ENCODE measurements around the gene HMCN2.
"Not testable (repeated sequence)": the region's sequence is repeated elsewhere in the genome, so short reads cannot be mapped to it uniquely, and the experiment has no call there.

HMCN2 gene

DNA sequence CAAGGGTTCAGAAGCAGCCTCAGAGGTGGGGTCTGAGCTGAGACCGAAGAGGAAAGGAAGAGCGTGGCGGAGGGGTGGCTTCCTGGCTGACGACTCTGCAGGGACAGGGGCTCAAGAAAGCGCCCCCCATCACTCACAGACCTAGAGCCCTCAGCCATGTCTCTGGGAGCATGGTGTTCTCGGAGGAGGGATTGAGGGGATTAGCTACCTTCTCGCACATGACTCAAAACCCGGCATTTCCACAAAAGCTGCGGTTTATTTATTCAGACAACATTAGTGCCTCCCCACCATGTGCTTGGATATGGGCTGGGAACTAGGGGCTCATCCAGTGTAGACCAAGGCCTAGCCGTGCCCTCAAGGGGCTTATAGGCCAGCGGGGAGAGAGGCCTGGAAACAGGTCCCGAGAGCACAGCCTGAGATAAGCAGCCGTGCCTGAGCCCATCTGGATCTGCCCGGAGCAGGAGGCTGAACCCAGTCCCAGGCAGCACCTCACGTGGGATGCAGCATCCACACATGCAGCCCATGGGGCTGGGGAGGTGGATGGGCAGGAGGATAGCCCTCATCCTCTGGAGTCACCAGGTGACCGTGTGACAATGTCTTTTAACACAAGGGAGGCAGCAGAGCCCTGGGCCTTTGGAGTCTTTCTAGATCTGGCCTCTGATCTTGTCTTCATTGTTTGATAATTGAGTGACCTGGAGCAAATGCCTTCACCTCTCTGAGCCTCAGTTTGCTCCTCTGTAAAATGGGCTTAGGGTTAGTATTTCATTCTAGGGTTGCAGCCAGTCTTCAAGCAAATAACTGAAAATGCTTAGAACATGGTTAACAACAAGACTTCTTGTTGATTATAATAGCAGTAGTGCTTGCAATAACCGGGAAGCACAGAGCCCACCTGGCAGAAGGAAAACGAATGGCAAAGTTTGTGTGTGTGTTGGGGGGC is 878 bp upstream of the HMCN2 start:
- no peak for DNase-seq

DNA sequence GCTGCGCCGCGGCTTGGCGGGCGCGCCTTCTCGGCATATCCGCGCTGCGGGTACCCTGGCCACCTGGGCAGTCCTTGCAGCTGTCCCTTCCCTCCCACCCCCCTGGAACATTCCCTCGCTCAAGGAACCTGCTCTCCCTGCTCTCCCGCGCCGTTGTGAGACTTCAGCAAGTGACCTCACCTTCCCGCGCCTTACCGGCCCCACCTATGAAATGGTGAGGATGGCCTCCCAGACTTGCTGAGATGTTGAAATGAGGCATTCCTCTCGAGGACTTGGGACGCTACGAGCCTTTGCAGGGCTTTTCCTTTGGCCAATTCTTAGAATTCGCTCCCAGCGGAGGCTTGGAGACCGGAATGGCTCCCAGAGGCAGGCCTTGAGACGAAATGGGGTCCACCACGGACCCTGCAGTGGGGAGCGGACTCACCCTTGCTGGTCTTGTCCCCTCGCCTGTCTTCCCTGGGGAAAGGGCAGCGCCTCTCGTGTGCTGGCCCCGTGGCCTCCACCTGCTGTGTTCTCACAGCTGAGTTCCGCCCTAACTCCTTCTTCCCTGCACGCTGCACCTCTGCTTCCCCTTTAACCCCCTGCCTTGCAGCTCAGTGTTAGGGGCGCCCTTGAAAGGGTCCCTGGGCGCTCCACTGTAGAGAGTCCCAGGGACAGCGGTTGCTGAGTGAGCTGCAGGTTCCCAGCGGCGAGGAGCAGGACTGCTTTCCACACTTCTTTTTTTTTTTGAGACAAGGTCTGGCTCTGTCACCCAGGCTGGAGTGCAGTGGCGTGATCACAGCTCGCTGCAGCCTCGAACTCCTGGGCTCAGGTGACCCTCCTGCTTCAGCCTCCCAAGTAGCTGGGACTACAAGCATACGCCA is 907 bp downstream of the HMCN2 start:
- no peak for DNase-seq

DNA sequence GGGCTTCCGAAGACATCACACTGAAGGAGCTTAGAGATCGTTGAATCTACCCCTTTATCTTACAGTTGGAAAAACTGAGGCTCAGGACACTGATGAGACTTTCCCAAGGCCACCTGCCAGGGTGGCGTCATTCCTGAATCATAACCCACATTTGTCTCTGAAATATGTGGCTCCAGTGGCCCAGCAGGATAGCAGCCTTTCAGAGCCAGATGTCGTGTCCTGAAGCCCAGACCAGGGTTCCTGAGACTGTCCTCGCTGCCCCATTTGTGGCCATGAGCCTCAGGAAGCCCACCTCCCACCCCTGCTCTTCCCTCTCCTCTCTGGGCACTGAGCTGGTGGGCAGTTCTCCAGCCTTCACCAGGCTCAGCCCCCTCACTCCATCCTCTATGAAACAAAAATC is 2.4 kb downstream of the HMCN2 start:
- no peak for DNase-seq

DNA sequence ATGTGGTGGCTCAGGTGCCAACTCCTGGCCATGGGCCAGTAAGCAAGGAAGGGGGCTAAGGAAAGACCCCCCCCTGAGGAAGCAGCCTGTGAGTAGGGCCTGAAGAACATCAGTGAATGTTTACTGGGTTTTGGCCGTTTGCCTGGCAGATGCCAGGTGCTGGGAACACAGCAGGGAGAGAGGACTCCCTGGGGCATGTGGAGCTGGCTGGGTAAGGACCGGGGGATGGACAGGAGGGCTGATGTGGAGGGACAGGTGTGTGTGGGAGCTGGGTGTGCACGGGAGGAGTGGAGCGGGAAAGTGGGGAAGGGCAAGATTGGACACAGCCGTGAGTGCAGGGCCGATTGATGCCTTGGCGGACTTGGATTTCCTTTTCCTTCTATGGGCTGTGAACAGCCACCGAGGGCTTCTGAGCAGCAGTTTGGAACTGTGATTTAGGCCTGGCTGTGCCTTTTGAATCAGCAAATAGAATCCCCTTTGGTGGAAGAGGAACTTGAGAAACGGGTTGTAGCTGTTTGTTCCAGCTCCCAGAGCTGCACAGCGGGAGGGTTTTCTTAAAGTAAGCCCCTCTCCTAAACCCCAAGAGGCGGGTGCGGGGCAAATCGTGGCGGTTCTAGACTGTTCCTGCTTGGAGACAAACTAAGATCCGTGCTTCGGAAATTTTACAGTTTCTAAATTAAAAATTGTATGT is 3.1 kb downstream of the HMCN2 start:
- no peak for DNase-seq

DNA sequence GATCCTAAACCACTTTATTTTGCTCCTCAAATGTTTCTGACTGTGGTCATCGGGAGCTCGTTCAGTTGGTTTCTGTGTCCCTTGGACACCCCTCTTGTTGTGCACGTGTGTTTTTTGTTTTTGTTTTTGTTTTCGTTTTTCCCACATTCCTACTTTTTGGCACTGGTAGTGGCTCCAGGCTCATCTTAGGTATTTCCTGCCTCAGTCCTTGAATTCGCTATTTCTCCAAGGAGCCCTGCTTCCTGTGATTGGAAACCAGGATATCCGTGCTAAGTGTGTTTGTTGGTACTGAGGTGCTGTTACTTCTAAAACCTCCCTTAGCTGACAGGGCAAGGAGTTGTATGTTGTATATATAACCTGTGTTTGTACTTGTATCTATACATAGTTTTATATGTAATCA is 5.9 kb downstream of the HMCN2 start:
- no peak for DNase-seq

DNA sequence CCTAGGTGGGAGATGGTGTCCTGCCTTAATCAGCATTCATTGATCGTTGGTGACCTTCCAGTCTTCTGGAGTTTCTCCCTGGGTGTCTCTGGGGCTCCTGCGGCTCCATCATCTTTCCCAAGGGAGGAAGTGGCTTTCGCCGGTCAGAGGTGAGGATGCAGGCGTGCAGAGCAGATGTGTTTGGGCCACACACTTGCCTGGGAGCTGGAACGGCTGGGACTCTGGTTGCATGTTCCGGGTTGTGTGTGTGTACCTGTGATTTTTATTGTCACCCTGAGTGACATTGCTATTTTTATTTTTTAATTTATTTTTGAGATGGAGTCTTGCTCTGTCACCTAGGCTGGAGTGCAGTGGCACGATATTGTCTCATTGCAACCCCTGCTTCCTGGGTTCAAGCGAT is 9.6 kb downstream of the HMCN2 start:
- no peak for DNase-seq

DNA sequence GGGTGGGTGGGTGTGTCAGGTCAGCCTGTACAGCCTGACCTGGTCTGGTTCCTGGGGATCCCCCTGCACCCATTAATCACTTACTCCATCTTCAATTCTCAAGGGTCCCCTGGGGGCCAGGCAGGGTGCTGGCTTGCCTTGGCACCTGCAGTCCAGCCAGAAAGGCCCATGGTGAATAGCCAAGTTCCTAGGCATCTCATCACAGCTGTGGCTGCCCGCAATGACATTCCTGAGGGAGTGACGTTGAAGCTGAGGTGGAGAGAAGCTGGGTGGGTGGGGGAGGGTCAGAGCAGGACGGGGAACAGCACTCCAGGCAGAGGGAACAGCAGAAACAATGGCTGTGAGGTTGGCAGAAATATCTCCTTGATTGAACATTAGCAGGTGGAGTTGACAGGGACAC is 10.6 kb downstream of the HMCN2 start:
- no peak for DNase-seq

DNA sequence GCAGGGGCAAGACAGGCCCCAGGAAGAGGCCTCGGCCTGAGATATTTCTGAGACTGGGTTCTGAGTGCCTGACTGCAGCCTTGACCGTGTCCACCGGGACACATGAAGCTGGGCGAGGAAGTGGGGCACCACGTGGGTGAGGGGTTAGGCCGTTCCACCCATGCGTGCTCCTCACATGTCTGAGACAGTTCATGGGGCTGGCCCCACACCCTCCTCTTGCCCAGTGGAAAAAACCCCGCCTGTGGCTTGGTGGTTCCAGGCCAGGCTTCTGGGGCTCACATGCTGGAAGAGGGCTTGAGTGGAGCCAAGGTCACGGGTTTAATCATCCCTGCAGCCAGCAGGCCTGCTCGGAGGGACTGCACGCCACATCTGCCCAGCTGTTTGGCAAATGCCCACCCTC is 11.4 kb downstream of the HMCN2 start:
- DNase-seq: no peak

DNA sequence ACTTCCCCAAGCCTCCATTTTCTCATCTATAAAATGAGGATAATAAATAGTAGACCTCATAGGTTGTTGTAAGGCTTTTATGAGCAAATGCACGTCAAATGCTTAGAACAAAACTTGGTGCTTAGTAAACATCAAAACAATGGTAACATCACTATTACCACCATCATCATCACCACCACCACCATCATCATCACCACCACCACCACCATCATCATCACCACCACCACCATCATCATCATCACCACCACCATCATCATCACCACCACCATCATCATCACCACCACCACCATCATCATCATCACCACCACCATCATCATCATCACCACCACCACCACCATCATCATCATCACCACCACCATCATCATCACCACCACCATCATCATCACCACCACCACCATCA is 12.0 kb downstream of the HMCN2 start:
- DNase-seq: not testable (repeated sequence)

DNA sequence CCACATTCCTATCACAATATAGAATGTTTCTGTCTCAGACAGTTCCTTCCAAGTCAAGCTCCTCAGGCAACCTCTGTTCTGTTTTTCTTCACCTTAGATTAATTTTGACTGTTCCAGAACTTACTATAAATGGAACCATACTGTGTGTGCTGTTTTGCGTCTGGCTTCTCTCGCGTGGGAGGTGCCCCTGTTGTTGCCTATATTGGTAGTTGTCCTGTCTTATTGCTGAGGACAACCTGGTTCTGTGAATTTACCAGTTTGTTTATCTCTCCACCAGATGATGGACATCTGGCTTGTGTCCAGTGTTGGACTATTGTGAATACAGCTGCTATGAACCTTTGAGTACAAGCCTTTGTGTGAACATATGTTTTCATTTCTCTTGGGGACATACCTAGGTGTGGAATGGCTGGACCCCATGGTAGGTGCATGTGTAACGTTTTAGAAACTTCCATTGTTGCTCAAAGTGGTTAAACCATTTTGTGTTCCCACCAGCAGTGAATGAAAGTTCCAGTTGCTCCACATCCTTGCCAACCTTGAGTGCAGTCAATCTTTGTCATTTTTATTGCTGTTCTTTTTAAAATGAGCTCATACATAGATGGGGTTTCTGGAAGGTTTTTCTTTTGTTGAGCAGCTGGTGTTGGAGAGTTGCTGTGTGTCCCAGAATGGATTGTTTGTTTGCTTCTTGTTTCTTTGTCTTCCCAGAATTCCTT is 18.1 kb downstream of the HMCN2 start:
- DNase-seq: no peak

DNA sequence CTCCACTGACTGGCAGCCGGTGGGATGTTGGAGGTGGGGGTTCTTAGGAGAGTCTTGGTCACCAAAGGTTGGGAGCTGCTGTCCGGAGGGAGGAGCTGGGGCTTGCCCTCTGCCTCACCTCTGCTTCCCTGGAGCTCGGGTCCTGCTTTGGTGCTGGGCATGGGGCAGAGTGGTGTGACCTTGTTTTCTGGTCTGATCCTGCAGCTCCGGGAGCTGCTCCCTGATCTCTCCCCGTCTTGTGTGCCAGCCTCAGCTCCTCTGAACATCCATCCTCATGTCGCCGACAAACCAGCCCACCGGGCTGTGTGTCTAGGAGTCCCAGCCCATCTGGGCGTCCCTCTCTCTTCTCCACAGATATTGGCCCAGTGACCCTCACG is 18.7 kb downstream of the HMCN2 start:
- DNase-seq: no peak

DNA sequence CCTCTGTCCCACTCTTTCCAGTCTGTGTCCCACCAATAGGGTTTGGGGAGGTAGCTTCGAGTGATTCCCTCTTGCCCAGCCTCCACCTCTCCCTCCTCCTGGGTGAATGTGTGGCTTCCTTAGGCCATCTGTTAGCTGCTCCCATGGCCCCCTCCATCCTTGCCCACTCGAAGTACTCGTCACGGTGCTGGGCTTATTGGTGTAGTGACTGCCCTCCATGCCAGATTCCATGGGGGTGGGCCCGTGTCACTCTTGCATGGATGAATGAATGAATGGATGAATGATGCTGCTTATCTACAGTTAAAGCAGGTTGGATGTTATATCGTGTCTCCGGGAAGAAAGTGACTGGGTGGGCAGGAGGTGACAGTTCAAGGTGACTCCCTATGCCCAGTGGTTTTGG is 19.1 kb downstream of the HMCN2 start:
- DNase-seq: no peak

DNA sequence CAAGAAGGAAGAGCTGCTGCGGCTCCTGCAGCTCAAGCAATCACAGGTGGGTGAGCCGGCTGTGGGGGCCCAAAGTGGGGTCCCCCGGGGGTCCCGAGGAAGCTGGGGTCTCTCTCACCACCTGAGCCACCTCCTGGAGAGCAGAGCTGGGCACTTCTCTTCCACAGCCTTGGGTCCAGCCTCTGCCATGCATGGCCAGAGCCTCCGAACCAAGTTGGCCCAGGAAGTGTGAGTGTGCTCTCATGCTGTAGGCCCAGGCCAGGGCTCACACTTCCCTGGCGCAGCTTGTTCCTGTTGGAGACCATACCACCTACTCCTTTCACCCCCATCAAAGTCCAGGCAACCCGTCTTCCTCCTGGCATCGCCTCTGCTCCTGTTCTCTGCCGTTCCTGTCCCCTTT is 19.7 kb downstream of the HMCN2 start:
- DNase-seq: no peak

DNA sequence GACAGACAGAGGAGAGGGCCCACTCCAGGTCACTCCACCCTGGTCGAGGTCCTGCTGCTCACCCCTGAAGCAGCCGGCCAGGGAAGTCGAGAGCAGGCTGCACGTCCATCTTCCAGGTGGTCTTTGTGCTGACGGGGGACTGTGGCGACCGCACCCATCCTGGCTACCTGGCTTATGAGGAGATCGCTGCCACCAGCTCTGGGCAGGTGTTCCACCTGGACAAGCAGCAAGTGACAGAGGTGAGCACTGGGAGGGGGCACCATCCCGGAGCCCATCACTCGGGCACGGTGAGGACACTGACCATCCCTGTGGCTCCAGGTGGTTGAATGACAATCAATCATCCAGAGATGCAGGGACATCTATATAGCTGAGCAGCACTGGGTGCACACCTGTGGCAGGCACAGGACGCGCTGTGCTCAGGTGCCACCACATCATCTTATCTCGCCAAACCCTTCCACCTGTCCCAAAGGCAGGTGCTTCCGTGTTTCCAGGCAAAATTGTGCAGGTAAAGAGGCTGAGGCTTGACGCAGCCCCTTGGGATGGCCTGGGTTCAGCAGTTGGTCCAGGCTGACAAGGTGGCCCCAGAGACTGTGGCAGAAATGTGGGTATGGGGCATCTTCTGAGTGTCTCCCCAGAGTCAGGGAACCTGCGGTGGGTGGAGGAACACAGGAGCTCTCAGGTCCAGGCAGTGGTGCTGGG is 20.7 kb downstream of the HMCN2 start:
- DNase-seq: no peak

DNA sequence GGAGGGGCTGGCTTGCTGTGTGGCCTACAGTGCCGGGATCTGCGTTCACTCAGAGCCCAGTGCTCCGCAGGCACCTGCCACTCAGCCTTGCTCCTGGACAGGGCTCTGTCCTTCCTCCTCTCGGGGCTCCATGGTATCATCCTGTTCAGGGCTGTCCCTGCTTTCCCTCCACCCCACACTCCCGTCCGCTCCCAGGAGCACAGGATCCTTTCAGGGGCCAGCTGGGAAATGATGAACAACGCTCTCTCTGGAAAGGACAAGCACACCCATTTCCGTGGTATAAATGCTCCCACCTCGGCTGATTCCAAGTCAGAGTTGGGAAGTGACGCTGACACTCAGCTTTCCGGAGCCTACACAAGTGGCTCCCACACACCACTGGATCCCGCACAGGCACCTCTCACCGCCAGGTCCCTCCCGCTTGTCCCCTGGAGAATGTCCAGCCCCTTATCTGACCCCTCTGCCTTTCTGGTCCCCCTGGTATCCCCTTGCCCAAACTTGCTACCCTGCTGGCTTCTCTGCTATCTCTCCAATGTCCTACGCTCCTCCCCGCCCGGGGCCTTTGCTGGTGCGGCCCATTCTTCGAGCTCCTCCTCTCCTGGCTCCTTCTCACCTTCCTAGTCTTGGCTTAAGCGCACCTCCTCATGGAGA is 21.3 kb downstream of the HMCN2 start:
- DNase-seq: no peak

DNA sequence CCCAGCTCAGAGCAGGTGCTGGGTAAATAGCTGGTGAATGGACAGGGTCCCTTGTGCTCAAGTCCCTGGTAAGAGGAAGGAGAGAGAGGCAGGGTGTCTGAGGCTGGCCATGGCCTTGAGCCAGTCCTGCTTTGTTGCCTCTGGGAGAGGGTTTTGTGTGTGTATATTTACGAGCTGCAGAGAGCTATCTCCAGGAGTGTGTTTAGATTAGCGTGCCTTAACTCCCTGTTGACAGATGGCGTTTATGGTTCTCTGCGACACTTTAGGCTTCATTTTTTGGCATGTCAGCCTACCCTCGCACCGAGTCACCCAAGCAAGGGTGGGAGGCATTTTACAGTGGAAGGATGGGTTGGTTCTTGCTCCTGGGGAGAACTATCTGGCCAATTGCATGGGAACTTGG is 22.2 kb downstream of the HMCN2 start:
- no peak for DNase-seq

DNA sequence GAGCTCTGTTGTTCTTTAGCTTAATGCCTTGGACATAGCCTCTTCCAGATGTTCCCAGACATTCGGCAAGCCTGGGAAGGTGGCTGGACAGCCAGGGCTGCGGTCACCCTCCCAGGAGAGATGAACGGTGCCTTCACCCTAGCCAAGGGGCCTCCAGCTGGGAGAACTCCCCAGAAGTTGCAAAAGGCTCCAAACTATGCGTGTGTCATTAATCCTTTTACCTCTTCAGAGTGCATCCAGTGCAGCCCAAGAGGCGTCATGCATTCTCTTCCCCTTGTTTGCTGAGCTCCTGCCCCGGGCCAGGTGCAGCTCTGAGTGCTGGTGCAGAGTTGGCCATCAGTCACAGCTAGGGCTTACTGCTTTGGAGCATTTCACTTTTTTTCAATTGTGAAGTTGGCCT is 22.8 kb downstream of the HMCN2 start:
- DNase-seq: no peak

DNA sequence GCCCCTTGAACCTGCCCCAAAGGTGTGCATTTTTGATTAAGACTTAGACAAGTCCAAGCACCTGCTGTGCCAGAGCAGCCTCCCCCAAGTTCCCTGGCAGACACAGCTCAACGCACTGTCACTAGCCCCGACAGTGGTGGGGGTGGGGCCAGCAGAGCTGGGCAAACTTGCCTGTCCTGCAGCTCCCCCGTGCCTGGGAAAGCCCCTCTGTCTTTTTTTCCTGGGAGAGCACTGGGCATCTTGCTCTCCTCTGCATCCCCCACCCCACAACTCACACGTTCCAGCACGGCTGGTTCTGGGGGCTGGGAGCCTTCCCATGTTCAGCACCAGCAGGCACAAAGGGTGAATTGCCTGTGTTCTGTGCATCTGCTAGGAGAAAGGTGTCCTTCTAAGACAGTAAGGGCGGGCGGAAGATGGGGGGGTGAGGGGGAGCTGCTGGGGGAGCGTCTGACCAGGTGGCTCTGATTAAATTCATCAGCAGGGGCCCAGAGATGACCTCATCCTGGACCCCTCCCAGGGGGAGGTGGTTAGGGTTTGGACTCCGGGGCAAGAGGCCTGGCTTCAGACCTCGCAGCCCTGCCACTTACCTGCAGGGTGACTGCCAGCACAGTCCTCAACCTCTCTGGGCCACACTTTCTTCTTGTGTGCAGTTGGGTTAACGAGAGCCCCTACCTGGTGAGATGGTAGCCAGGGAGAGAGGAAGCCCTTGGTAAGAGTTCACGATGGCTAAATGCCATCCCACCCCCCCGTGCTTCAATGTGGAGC is 23.5 kb downstream of the HMCN2 start:
- DNase-seq: no peak

DNA sequence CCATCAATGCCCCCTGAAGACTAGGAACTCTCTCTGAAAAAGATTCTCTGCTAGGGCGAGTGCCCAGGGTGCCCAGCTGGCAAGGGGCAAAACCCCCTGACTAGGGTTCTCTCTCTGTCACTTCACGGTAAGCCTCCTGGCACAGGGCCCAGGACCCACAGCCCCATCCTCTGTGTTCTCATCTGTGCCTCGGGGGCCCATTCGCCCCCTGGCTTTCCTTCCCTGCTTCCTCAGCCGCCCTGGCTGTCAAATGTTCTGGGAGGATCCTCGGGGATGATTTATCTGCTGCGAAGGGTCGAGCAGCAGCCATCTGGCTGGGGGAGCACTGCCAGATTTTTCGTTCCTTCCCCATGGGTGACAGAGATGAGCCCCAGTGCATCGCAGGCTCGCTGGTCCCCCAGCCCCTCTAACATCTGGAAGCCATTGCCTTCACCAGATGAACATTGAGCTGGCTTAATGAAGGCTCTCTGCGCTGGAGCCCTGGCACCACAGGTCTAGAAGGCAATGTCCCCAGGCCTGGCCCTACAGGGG is 24.2 kb downstream of the HMCN2 start:
- no peak for DNase-seq
